GM19467 (cell line): Measurements from ENCODE around the gene DYNLRB1.
"Not testable (repeated sequence)": the region's sequence is repeated elsewhere in the genome, so short reads cannot be mapped to it uniquely, and the experiment has no call there.

Experiments used
- ATAC-seq: cut with Tn5 transposase; IDR thresholded peaks from one replicate; pipeline ENCODE4 v1.9.1; 2021; ENCODE audit warnings: mild to moderate bottlenecking, moderate library complexity; ENCODE audit not compliant: unreplicated experiment

DYNLRB1 gene

GRCh38 chr20:34516247-34517113 is at the start of gene DYNLRB1:
Gene DYNLRB1 (plus strand): TSS chr20:34516422. CDS start chr20:34516459, 37 bp downstream.
- peak; percentile 68 for ATAC-seq

DNA sequence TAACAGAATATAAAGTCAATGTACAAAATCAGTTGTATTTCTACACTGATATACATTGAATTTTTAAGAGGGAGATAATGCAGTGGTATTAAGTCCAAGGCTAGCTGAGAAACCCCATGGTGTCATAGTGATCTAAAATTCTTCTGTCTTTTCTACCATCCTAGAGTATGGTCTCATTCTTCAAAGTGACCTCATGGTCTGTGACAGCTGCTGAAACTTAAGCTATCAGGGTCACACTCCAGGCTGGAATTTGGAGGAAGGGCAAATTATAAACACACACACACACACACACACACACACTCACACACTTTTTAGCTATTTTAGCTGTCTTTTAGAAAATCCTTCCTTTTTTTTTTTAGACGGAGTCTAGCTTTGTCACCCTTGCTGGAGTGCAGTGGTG is 47.3 kb upstream of the DYNLRB1 start:
- no peak for ATAC-seq

- no peak for ATAC-seq
These were observed 43.8 kb upstream of the DYNLRB1 start for GRCh38 chr20:34472246-34472925.

DNA sequence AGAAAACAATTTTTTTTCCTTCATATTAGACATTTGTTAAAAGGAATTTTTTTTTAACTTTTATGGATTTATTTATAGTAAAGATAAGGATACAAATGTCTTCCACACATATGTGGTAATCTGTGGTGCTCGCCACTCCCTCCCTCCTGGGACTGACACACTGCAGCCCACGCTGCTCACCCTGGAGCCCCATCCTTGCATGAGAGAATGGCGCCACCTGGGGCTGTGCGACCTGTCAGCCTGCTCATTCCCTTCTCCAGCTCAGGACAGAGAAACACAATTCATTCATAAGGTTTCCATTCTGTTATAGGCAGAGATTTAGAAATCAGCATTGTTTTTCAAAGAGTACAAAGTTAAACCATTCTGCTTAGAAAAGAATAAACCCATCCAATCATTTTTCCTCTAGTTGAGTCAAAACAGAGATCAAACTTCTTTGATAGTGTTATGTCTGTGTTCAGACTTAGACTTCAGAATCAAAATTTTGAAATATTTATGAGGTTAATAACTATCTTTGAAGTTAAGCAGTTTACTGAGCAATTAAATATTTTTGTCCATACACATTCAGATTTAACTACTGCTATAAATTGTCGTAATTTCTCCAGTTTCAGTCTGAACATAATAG is 42.8 kb upstream of the DYNLRB1 start:
- ATAC-seq = no peak

- ATAC-seq = no peak
These were observed 40.1 kb upstream of the DYNLRB1 start for GRCh38 chr20:34475979-34476736.

DNA sequence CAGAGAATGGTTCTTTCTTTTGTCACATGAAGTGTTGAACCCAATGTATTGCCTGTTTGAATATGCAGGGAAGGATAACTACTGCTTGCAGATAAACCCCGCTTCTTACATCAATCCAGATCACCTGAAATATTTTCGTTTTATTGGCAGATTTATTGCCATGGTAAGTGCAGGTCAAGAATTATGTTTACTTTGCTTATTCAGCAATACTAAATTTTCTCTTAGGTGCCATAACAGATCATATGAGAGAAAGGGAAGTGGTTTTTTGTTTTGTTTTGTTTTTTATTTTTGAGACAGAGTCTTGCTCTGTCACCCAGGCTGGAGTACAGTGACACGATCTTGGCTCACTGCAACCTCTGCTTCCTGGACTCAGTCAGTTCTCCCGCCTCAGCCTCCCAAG is 36.6 kb upstream of the DYNLRB1 start:
- ATAC-seq = no peak

DNA sequence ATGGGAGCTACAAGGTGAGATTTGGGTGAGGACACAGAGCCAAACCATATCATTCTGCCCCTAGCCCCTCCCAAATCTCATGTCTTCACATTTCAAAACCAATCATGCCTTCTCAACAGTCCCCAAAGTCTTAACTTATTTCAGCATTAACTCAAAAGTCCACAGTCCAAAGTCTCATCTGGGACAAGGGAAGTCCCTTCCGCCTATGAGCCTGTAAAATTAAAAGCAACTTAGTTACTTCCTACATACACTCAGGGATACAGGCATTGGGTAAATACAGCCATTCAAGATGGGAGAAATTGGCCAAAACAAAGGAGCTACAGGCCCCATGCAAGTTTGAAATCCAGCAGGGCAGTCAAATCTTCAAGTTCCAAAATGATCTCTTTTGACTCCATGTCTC is 34.1 kb upstream of the DYNLRB1 start:
- ATAC-seq = not testable (repeated sequence)

DNA sequence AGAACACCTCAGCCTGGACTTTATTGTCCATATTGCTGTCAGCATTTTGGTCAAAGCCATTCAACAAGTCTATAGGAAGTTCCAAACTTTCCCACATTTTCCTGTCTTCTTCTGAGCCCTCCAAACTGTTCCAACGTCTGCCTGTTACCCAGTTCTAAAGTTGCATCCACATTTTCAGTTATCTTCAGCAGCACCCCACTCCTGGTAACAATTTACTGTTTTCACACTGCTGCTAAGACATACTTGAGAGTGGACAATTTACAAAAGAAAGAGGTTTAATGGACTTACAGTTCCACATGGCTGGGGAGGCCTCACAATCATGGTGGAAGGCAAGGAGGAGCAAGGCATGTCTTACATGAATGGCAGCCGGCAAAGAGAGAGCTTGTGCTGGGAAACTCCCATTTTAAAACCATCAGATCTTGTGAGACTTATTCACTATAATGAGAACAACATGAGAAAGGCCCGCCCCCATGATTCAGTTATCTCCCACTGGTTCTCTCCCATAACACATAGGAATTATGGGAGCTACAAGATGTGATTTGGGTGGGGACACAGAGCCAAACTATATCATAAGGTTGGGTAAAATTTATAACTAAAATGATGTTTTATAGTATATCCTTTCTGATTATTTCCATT is 32.5 kb upstream of the DYNLRB1 start:
- ATAC-seq = not testable (repeated sequence)

- no peak for ATAC-seq
These were observed 31.1 kb upstream of the DYNLRB1 start for GRCh38 chr20:34485068-34485634.

DNA sequence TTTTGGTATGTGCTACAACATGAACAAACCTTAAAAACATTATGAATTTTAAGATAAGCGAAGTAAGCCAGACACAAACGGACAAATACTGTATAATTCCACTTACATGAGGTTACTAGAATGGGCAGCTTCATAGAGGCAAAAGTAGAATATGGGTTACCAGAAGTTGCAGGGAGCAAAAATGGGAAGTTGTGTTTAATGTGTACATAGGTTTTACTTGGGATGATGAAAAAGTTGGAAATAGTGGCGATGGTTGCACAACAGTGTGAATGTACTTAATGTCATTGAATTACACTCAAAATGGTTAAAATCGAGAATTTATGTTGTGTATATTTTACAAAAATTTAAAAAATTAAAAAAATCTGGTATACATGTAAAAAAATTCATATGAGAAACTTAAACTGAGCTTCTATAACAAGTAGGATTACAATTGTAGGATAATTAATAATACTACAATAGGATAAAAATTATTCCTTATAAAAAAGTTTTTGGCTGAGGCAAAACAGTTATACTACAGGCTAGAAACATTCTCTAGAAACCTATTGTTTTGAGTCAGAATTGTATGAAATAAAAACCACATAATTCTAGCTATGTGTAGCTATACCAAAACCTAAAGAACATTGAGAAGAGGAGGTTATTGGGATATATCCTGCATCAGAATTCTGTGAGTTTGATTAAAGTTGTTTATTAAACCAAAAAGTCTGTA is 24.8 kb upstream of the DYNLRB1 start:
- no peak for ATAC-seq

GRCh38 chr20:34491932-34492509 is 24.2 kb upstream of the DYNLRB1 start:
- no peak for ATAC-seq

DNA sequence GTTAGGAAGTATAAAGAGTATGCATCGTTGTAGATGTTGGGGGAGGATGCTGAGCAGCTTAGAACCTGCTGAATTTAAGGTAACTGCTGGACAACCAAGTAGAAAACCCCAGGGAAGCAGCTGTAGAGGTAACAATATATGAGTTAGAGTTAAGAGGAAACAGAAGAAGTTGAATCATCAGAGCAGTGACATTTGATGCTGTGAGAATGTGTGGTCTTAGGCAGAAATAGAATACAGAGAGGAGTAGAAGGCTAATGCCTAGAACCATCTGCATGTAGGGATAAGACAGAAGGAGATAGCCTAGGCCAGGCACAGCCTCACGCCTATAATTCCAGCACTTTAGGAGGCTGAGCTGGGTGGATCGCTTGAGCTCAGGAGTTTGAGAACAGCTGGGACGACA is 22.6 kb upstream of the DYNLRB1 start:
- ATAC-seq = no peak

GRCh38 chr20:34495307-34495706 is 20.9 kb upstream of the DYNLRB1 start:
- ATAC-seq = no peak

DNA sequence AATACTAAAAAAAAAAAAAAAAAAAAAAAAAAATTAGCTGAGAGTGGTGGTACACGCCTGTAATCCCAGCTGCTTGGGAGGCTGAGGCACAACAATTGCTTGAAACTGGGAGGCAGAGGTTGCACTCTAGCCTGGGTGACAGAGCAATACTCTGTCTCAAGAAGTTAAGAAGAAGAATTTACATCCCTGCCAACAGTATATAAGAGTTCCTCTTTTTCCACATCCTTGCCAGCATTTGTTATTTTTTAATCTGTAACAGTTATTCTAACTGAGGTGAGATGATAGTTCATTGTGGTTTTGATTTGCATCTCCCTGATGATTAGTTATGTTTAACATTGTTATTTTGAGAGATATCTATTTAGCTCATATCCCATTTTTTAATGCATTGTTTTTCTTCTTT is 20.3 kb upstream of the DYNLRB1 start:
- ATAC-seq = no peak

DNA sequence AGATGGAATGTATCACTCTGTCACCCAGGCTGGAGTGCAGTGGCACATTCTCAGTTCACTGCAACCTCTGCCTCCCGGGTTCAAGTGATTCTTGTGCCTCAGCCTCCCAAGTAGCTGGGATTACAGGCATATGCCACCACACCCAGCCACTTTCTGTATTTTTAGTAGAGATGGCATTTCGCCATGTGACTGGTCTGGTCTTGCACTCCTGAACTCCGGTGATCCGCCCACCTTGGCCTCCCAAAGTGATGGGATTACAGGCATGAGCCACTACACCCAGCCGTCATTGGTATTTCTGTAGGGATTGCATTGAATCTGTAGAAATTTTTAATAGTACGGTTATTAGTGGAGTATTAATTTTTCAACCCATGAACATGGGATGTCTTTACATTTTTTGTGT is 18.6 kb upstream of the DYNLRB1 start:
- ATAC-seq = not testable (repeated sequence)

DNA sequence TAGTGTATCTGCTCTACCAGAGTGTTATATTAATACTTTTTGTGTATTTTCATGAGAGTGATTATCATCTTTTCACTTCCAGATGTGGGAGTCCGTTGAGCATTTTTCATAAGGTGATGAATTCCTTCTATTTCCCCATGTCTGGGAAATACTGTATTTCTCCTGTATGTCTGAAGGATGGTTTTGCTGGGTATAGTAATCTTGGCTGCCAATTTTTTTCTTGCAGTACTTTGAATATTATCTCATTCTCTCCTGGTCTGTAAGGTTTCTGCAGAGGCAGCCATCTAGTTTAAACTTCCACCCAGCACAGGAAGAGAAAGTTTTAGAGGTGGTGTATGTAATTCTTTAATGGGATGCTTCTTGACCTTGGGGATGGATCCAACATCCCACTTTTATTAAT is 15.4 kb upstream of the DYNLRB1 start:
- no peak for ATAC-seq

- no peak for ATAC-seq
These were observed 9.7 kb upstream of the DYNLRB1 start for GRCh38 chr20:34506480-34506879.

GRCh38 chr20:34507702-34508413 is 8.4 kb upstream of the DYNLRB1 start:
- ATAC-seq = no peak

- ATAC-seq = no peak
These were observed 5.6 kb upstream of the DYNLRB1 start for GRCh38 chr20:34510575-34510974.
